Measurements from ENCODE around the gene FAM151A.

DNA sequence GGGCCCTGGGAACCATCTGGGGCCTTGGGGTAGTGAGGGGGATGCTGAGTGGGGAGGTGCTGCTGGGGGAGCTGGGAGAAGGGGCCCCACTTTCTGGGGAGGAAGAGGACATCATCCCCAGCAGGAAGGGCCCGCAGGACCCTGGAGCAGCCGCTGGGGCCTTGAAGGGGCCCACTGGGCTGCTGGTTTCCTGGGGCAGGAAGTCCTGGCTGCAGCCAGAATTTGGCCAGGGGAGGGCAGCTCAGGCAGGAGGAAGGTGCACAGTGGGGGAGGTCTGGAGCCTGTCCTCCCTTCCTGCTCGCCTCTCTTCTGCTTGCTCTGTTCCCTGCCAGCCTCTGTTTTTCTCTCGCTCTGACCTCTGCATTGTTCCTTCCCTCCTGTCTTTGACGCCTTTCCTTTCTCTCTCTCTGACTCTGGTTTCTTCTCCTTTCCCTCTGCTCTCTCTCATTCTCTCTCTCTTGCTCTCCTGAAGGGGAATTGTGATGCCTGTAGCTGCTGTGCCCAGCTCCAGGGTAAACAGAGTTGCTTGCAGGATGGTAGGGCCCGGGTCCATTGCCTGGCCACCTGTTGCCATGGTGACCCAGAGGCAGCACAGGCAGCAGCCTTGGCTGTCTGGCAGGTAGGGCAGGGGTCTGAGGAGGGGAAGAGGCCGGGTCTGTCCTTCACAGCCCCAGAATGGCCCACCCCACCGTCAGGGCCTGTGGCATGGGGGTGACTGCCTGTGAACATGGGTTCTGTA lies 51.4 kb downstream of the FAM151A start:
- TF ChIP-seq CTCF (optimal IDR thresholded peaks at IDR 0.05 in 1 of 3, IDR thresholded peaks at IDR 0.05 in 1 of 3, conservative IDR thresholded peaks at IDR 0.05 in 1 of 3; ENCODE audit: extremely low read depth in 1 of 3, insufficient read depth in 2 of 3, low read length in 3 of 3): peak in 1 of 3 experiments; percentile 24
- no peak for TF ChIP-seq EZH2 (IDR thresholded peaks at IDR 0.05; ENCODE audit: low read length)

All from keratinocyte (primary cell).